B cell (primary cell): Measurements from ENCODE around the gene RALGAPB.

Source experiments
- CTCF ChIP-seq: fragments of 200-600 bp; IDR thresholded peaks from one replicate; pipeline ENCODE4 v1.8.0; 2022; ENCODE audit warnings: antibody characterized with exemption, mild to moderate bottlenecking
- EZH2 ChIP-seq: IDR thresholded peaks from 2 replicates; pipeline ENCODE4 v1.6.1; 2012; ENCODE audit warnings: borderline replicate concordance, low read depth, mild to moderate bottlenecking, moderate library complexity, low read length; ENCODE audit not compliant: insufficient read depth, poor library complexity, severe bottlenecking

- TF ChIP-seq CTCF (no peak), EZH2 (no peak)
Observed at GRCh38 chr20:38447251-38447661, 25.4 kb upstream of the RALGAPB start.
